ENCODE data around the gene SCAMP1. TPM values are rescaled to one million over a fixed set of nuclear protein-coding genes. Genes with fewer than 3 reads are reported as not detected.
A peak's percentile ranks its signal among the peaks of the same experiment; 100 is the strongest.

Gene SCAMP1
- total RNA-seq, 6 experiments from 2014 or later, result 10.4 to 18.4 (median 11.1) TPM

DNA sequence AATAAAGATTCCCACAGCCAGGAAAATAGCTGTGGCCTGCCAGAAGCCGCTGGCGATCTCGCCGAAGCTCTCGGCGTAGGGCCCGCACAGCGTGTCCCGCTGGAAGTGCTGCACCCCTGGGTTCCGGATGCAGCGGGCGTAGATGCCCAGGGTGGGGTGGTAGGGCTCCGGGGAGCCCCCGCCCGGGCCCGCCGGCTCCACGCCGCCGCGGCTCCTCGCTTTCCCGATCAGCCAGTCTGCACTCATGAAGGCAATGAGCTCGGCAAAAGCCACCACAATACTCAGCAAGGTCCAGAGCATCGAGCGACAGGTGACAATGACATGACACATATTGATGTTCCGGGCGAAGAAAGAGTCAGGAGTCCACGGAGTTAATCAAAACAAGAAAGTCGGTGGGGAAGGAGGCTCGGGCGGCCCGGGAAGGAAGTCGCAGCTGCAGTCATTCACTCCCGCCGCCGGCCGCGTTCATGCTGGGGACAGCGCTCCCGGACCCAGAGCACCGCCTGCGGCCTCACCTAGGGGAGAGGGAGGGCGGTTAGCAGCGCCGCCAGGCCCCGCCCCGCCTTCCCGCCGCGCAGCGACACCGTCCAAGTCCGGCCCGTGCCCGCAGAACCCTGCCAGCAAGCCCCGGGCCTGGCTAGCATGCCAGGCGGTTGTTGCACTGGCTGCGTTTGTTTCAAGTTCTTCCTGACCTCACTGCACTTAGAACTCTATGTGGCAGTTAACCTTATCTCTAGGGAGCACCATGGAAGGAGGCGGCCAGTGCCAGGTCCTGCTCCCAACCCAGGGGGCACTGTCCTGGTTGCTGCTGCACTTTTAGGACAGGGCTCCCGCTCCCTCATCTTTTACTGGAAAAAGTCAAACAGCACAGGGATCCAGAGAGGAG is 149.7 kb downstream of the SCAMP1 start:
- Histone ChIP-seq H3K27ac (peak overlapping the region in 2 of 3 donors; percentile 27 to 53), H3K36me3 (no peaks in the 10 kb centered on the region), H3K27me3 (no peaks in the 10 kb centered on the region), H3K4me1 (peaks cover 0 to 16% (median 0%) of the 10 kb centered on the region in 4 donors), H3K9me3 (no peaks in the 10 kb centered on the region), H3K4me3 (peak overlapping the region; percentile 29 to 36 (median 32))
- DNase-seq (peak; percentile 88 to 92 (median 92)), ATAC-seq (peak; percentile 88 to 97 (median 96))
- peak; percentile 31 for TF ChIP-seq POLR2A (IDR thresholded peaks at IDR 0.05)
- TF ChIP-seq, protein P1, sequence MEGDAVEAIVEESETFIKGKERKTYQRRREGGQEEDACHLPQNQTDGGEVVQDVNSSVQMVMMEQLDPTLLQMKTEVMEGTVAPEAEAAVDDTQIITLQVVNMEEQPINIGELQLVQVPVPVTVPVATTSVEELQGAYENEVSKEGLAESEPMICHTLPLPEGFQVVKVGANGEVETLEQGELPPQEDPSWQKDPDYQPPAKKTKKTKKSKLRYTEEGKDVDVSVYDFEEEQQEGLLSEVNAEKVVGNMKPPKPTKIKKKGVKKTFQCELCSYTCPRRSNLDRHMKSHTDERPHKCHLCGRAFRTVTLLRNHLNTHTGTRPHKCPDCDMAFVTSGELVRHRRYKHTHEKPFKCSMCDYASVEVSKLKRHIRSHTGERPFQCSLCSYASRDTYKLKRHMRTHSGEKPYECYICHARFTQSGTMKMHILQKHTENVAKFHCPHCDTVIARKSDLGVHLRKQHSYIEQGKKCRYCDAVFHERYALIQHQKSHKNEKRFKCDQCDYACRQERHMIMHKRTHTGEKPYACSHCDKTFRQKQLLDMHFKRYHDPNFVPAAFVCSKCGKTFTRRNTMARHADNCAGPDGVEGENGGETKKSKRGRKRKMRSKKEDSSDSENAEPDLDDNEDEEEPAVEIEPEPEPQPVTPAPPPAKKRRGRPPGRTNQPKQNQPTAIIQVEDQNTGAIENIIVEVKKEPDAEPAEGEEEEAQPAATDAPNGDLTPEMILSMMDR (IDR thresholded peaks at IDR 0.05), result peak in 3 of 4 donors; percentile 17 to 25 (median 23)
- intact Hi-C loops (cut with DNase I), result no loop called here
- 6% methylated on average over 16 of the region's 61 CpGs for WGBS (ENCODE audit: insufficient coverage, low coverage, low lambda C conversion rate, missing lambda C conversion rate)

GRCh38 chr5:78511121-78511906 is 150.9 kb downstream of the SCAMP1 start:
- H3K4me3 ChIP-seq, result no peak overlapping the region
- no peak overlapping the region for H3K27ac ChIP-seq
- WGBS (ENCODE audit: insufficient coverage, low coverage, low lambda C conversion rate, missing lambda C conversion rate), result 68% methylated on average over 10 of the region's 10 CpGs
- no peak for TF ChIP-seq POLR2A (IDR thresholded peaks at IDR 0.05)
- TF ChIP-seq, protein P1 (IDR thresholded peaks at IDR 0.05), result no peak
- no peaks in the 10 kb centered on the region for H3K36me3 ChIP-seq
- peaks cover 0 to 16% (median 0%) of the 10 kb centered on the region in 4 donors for H3K4me1 ChIP-seq
- H3K9me3 ChIP-seq, result no peaks in the 10 kb centered on the region
- no peaks in the 10 kb centered on the region for H3K27me3 ChIP-seq
- intact Hi-C loops (cut with DNase I), result no loop called here
- DNase-seq (no peak), ATAC-seq (peak in 3 of 4 donors; percentile 10 to 17 (median 13))

DNA sequence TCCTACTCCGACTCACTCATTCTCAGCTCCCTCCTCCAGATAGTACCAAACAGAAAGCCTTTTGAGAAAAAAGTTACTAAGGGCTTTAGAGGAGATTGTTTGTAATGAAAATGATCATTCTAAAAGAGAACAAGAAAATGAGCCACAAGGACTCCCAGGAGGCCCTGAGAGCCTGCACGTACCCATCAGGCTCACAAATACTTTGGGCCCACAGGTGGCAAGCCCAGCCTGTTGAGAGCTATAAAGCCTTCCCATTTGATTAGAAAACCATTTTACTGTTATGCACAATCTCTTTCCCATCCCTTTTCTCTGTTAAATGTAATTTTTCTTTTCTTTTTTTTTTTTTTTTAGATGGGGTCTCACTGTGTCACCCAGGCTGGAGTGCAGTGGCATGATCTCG is 152.0 kb downstream of the SCAMP1 start:
- Histone ChIP-seq H3K4me1 (peaks cover 0 to 16% (median 0%) of the 10 kb centered on the region in 4 donors), H3K27ac (no peak overlapping the region), H3K36me3 (no peaks in the 10 kb centered on the region), H3K9me3 (no peaks in the 10 kb centered on the region), H3K27me3 (no peaks in the 10 kb centered on the region), H3K4me3 (no peak overlapping the region)
- TF ChIP-seq, protein P1 (IDR thresholded peaks at IDR 0.05), result no peak
- TF ChIP-seq POLR2A (IDR thresholded peaks at IDR 0.05), result no peak
- 95% methylated on average over 3 of the region's 3 CpGs for WGBS (ENCODE audit: insufficient coverage, low coverage, low lambda C conversion rate, missing lambda C conversion rate)
- DNase-seq (no peak), ATAC-seq (no peak)
- intact Hi-C loops (cut with DNase I), result no loop called here

- no peaks in the 10 kb centered on the region for H3K9me3 ChIP-seq
- no peaks in the 10 kb centered on the region for H3K36me3 ChIP-seq
- DNase-seq, result no peak
- WGBS (ENCODE audit: insufficient coverage, low coverage, low lambda C conversion rate, missing lambda C conversion rate), result 75% methylated on average over 6 of the region's 6 CpGs
- H3K27ac ChIP-seq, result no peak overlapping the region
- intact Hi-C loops (cut with DNase I), result no loop called here
- peaks cover 0 to 20% (median 0%) of the 10 kb centered on the region in 4 donors for H3K4me1 ChIP-seq
- H3K4me3 ChIP-seq, result no peak overlapping the region
- TF ChIP-seq POLR2A (IDR thresholded peaks at IDR 0.05), result no peak
- ATAC-seq, result no peak
- H3K27me3 ChIP-seq, result no peaks in the 10 kb centered on the region
Observed at GRCh38 chr5:78513441-78513840, 153.0 kb downstream of the SCAMP1 start.

Data from right lobe of liver (tissue), 6 donors.